ENCODE results near the gene SLC26A2. TPM values are rescaled to one million over a fixed set of nuclear protein-coding genes. Genes with fewer than 3 reads are reported as not detected.
A peak's percentile ranks its signal among the peaks of the same experiment; 100 is the strongest.

SLC26A2 gene
- total RNA-seq, 1 donor from 2014 or later: 15.4 TPM

DNA sequence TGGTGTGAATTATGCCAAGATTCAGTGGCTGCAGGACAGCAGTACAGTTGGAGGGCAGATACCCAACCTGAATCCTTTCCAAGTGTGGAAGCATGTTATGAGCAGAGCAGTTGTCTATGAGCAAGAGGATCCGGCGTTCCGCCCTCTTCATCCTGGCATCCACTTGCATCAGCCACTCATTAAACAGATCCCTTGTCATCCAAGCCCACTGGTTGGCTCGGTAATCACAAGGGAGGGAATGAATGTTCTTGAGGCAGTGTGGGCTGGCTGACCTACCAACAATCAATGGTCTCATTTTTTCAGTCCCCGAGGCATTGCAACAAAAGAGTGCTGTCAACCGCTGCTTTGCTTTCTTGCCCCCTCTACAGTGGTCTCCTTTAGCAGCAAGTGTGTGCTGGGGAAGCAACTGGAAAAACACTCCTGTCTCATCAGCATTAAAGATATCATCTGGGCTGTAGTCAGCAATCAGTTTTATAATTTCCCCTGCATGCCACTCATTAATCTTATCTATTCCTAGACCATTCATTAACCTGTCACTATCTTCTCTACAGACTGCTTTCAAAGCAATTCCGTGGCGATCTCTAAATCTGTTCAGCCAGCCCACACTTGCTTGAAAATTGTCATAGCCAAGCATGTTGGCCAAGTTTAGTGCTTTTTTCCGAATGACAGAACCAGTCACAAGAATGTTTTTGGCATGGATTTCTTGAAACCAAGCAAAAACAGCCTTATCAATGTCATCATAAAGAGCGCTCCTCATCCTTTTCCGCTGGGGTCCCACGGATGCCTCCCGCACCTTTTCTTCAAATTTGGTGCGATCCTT lies 35.0 kb downstream of the SLC26A2 start:
- Mint-ChIP-seq H3K4me3 (no peak overlapping the region), H3K9me3 (no peaks in the 10 kb centered on the region), H3K4me1 (peaks cover 17% of the 10 kb centered on the region), H3K36me3 (no peaks in the 10 kb centered on the region), H3K27ac (no peak overlapping the region), H3K27me3 (ENCODE audit: low read depth) (no peaks in the 10 kb centered on the region)
- no peak for DNase-seq (ENCODE audit: low spot score in 2 of 2, unreplicated experiment in 2 of 2)
- TF ChIP-seq CTCF (IDR thresholded peaks at IDR 0.05; ENCODE audit: unreplicated experiment): no peak

- no peak for TF ChIP-seq CTCF (IDR thresholded peaks at IDR 0.05; ENCODE audit: unreplicated experiment)
- peaks cover 15% of the 10 kb centered on the region for H3K4me1 Mint-ChIP-seq
- H3K9me3 Mint-ChIP-seq: no peaks in the 10 kb centered on the region
- no peaks in the 10 kb centered on the region for H3K36me3 Mint-ChIP-seq
- no peaks in the 10 kb centered on the region for H3K27me3 Mint-ChIP-seq (ENCODE audit: low read depth)
- H3K27ac Mint-ChIP-seq: no peak overlapping the region
- DNase-seq (ENCODE audit: low spot score in 2 of 2, unreplicated experiment in 2 of 2): no peak
- no peak overlapping the region for H3K4me3 Mint-ChIP-seq
Observed at GRCh38 chr5:149996205-149996890, 35.8 kb downstream of the SLC26A2 start.

GRCh38 chr5:149998281-149998680 lies 37.7 kb downstream of the SLC26A2 start:
- Mint-ChIP-seq H3K4me3 (no peak overlapping the region), H3K27ac (no peak overlapping the region), H3K4me1 (peaks cover 29% of the 10 kb centered on the region), H3K36me3 (no peaks in the 10 kb centered on the region), H3K9me3 (no peaks in the 10 kb centered on the region), H3K27me3 (ENCODE audit: low read depth) (no peaks in the 10 kb centered on the region)
- no peak for TF ChIP-seq CTCF (IDR thresholded peaks at IDR 0.05; ENCODE audit: unreplicated experiment)
- no peak for DNase-seq (ENCODE audit: low spot score in 2 of 2, unreplicated experiment in 2 of 2)

GRCh38 chr5:149999359-149999758 lies 38.8 kb downstream of the SLC26A2 start:
- H3K27me3 Mint-ChIP-seq (ENCODE audit: low read depth): no peaks in the 10 kb centered on the region
- H3K27ac Mint-ChIP-seq: peak overlapping the region; percentile 93
- no peaks in the 10 kb centered on the region for H3K9me3 Mint-ChIP-seq
- no peak for DNase-seq (ENCODE audit: low spot score in 2 of 2, unreplicated experiment in 2 of 2)
- TF ChIP-seq CTCF (IDR thresholded peaks at IDR 0.05; ENCODE audit: unreplicated experiment): no peak
- peaks cover 29% of the 10 kb centered on the region for H3K4me1 Mint-ChIP-seq
- no peaks in the 10 kb centered on the region for H3K36me3 Mint-ChIP-seq
- peak overlapping the region; percentile 84 for H3K4me3 Mint-ChIP-seq

DNA sequence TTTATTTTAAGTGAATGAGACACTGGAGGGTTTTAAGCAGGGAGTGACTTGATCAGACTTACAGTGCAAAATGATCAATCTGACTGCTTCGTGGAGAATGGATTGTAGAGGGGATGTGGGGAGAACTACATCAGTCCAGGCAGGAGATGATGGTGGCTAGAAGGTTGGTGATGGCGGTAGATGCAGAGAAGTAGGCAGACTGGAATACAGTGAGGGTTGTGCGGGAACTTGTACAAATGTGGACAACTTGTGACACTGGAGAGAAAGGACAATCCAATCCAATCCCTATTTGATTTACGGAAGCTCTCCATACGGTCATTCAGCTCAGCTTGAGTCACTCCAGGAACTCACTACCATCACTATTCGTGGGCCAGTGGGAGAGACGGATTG lies 39.3 kb downstream of the SLC26A2 start:
- TF ChIP-seq CTCF (IDR thresholded peaks at IDR 0.05; ENCODE audit: unreplicated experiment): no peak
- DNase-seq (ENCODE audit: low spot score in 2 of 2, unreplicated experiment in 2 of 2): no peak
- Mint-ChIP-seq H3K4me1 (peaks cover 29% of the 10 kb centered on the region), H3K36me3 (peaks cover 3% of the 10 kb centered on the region), H3K27me3 (ENCODE audit: low read depth) (no peaks in the 10 kb centered on the region), H3K4me3 (peak overlapping the region; percentile 84), H3K27ac (peak overlapping the region; percentile 93), H3K9me3 (no peaks in the 10 kb centered on the region)
